Tibial nerve (tissue), 4 donors: ENCODE measurements around the gene DHX58.

ENCODE experiments used
- EP300 ChIP-seq, 2 donors: sonication (generic); formaldehyde crosslinking; IDR thresholded peaks; one replicate each; pipeline ENCODE4 v1.6.1; 2017; ENCODE audit warnings: antibody characterized with exemption in 2 of 2, mild to moderate bottlenecking in 1 of 2
- POLR2A ChIP-seq, 2 donors: fragments of 450-650 bp; IDR thresholded peaks; one replicate each; pipeline ENCODE4 v1.6.1; 2017; ENCODE audit warnings: antibody characterized with exemption in 2 of 2, mild to moderate bottlenecking in 2 of 2, moderate library complexity in 2 of 2
- TF ChIP-seq, protein P1 (sequence below), 5 experiments: fragments of 200-600 bp in 3 of 5; fragments of 450-650 bp in 2 of 5; sonication (generic) in 3 of 5; IDR thresholded peaks; one replicate each; pipeline ENCODE4 v1.5.1; 2016 to 2019; ENCODE audit warnings: antibody characterized with exemption in 5 of 5, mild to moderate bottlenecking in 3 of 5, moderate library complexity in 2 of 5

DNA sequence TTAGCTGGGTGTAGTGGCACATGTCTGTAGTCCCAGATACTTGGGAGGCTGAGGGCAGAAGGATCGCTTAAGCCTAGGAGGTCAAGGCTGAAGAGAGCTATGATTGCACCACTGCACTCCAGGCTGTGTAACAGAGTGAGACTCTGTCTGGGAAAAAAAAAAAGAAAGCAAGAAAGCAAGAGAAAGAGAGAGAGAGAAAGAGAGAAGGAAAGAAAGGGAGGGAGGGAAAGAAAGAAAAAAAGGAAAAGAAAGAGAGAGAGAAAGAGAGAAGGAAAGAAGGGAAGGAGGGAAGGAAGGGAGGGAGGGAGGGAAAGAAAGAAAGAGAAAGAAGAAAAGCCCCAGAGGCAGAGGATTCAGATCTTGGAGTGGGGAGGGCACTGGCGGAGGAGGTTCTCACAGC lies 6.5 kb downstream of the DHX58 start:
- TF ChIP-seq, protein P1, sequence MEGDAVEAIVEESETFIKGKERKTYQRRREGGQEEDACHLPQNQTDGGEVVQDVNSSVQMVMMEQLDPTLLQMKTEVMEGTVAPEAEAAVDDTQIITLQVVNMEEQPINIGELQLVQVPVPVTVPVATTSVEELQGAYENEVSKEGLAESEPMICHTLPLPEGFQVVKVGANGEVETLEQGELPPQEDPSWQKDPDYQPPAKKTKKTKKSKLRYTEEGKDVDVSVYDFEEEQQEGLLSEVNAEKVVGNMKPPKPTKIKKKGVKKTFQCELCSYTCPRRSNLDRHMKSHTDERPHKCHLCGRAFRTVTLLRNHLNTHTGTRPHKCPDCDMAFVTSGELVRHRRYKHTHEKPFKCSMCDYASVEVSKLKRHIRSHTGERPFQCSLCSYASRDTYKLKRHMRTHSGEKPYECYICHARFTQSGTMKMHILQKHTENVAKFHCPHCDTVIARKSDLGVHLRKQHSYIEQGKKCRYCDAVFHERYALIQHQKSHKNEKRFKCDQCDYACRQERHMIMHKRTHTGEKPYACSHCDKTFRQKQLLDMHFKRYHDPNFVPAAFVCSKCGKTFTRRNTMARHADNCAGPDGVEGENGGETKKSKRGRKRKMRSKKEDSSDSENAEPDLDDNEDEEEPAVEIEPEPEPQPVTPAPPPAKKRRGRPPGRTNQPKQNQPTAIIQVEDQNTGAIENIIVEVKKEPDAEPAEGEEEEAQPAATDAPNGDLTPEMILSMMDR (IDR thresholded peaks at IDR 0.05), result no peak
- TF ChIP-seq POLR2A (IDR thresholded peaks at IDR 0.05) (no peak), EP300 (IDR thresholded peaks at IDR 0.05) (no peak)
